NCI-H69 (cell line): ENCODE data around the gene MRPL42.
"Not testable (repeated sequence)": the region's sequence is repeated elsewhere in the genome, so short reads cannot be mapped to it uniquely, and the experiment has no call there.

Experiments
- DNase-seq: peaks from one replicate; lab custom pipeline; 2025; lab: John Stamatoyannopoulos, UW

Gene MRPL42

DNA sequence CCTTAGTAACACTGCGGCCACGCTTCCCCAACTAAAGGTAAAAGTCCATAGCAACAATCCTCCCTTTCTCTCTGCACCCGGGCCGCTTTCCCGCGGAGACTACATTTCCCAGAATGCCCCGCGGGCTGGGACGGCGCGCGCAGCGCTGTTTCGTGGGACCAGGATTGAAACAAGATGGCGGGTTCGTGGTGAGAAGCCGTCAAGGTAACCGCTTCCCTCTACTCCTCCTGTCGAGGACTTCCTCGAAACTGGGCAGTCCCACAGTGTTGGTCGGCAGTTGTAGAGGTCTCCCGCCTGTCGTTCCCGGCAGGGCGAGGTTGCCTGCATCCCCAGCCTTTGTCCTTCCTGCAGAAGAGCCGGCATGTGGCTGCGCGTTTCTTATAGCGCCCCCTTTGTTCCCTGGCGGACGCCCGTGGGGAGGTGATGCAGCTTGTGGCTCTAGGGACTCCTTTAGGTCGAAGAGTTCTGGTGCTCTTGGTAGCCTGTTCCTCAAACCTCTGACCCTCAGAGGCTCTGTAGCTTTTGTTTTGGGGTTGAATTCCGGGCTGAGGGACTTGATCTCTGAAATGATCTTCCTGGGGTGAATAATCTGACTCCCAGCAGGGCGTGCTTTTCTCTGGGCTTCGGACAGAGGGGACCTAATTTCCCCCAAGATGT is at the start of gene MRPL42:
Gene MRPL42, plus strand, starts transcription at position 164 of the 657 bp plus-strand sequence. CDS start 1,772 bp downstream, outside the sequence.
- peak; percentile 94 for DNase-seq

DNA sequence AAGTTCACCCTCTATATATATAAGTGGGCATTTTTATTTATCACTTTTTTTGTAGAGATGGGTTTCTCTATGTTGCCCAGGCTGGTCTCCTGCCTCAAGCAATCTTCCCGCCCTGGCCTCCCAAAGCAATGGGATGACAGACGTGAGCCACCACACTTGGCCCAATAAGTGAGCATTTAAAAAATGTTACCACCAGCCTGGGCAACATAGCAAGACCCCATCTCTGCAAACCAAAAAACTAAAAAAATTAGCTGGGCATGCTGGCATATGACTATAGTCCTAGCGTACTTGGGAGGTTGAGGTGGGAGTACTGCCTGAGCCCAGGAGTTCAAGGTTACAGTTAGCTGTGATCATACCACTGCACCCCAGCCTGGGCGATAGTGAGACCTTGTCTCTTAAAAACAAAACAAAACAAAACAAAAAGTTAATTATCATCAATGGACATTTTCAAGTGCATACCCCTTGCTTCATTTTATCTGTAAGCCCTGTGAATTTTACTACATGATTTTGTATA is 49.3 kb upstream of the MRPL42 start:
- no peak for DNase-seq

DNA sequence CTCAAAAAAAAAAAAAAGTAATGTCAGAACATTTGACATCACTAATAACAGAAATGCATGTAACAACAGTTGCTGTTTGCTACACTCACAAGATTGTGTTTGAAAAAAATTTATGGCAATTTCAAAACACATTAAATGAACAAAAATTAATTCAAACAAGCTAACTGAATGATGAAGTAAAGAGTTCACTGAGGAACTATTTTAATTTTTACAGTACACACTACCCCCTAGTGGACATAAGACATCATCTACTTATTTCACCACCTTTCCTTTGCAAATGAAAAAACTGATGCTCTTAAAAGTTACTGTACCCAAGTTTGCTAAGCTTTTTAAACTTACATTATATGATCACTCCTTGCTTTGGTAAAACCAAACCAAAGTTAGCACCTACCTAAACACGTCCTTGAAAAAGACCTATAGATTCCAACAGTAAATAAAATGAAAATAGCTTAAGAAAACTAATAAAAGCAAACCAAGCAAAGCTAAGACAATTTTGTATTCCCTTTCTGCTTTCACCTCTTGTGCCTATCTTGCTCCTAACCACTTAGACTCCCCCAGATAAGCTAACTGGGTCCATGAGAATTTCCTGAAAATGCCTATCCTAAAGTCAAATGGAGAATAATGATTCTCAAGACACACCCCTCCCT is 47.8 kb upstream of the MRPL42 start:
- peak; percentile 61 for DNase-seq

DNA sequence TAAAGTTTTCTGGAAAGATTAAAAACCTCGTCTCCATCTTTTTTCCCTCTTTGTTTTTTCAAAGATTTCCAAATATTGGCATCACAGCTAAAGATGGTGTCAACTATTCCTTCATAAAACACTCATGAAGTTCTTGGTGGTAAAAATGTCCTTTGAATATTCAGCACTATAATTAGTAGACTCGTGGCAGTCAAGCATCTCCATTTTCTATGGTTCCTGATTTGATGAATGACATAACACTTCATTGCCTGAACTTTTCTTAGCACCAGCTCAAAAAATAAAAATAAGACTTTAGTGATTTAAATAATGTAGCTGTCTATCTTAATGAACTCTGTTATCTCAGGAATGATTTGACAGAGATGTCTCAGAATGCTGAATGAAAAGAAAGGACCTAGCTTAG is 45.3 kb upstream of the MRPL42 start:
- no peak for DNase-seq

DNA sequence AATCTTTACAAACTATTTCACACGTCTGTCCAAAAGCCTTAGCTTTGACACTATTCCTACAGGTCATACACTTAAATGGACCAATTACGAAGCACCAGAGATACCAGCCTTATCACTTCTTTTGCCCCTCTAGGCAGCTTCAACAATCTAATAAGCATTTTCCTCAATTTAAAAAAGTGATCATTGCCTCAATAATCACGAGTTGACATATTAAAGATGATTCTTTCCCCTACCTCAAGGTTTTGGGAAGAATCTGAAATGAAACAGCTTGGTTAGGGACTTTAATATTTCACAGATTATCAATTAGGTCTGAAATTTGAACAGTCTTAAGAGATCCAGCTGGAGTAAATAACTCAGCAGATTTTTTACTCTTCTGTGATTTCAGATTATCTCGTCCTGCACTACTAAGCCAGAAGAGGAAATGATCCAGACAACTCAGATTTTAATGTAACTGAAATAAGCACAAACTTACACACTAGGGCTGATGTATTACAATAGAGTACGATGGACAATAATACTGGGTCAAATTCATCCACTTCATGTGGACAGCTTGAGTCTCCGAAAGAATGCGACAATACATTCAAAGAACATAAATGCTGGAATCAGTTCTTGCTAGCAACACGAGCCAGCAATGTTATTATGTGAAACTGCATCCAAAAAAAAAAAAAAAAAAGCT is 41.4 kb upstream of the MRPL42 start:
- no peak for DNase-seq

DNA sequence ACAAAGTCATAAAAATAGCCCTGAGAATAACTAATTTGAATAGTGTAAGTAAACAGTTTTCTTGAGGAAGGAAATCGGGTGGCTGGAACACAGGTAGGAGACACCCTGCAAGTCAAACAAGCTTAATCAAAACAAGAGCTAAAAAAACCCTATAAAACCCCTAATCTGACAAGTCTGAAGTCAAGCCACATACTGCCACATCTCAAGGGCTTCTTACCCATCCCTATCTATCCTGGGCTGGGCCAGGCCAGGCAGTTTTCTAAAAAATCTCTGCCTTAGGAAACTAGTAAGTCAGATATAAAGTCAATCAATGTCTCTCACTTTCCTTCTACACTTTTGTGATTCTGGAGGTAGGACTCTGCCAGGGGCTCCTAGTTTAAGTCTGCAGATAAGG is 40.9 kb upstream of the MRPL42 start:
- no peak for DNase-seq

DNA sequence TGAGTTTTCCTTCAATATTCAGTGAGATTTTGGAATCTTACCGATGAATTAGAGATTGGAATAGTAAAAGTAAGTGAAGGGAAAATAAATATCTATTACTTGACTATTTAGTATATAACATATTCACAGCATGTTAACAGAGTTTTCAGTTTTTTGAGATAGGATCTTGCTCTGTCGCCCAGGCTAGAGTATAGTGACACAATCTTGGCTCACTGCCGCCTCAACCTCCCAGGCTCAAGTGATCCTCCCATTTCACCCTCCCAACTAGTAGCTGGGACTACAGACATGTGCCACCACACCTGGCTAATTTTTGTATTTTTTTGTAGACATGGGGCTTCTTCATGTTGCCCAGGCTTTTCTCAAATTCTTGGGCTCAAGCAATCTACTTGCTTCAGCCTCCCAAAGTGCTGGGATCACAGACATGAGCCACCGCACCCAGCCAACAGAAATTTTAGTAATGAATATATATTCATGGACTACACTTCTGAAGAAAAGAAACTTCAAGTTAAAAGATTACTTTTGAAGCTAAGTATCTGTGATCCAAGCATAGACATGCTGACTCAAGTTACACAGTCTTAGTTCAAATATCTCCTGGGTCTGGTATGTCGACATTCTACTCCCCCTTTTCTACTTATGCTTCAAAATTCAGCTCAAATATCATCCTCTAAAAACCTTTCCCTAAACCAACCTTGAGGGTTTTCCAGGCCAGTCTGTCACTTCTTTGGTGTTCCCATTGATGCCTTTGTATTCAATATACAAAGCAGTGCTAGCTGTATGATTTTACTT is 39.3 kb upstream of the MRPL42 start:
- no peak for DNase-seq

DNA sequence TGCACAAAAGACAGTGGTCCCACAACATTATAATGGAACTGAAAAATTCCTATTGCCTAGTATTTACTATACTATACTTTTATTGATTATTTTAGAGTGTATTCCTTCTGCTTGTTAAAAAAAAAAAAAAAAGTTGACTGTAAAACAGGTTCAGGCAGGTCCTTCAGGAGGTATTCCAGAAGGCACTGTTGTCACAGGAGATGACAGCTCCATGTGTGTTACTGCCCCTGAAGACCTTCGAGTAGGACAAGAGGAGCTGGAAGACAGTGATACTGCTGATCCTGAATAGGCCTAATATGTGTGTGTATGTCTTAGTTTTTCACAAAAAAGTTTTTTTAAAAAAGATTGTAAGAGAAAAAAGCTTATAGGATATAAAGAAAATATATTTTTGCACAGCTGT is 37.9 kb upstream of the MRPL42 start:
- DNase-seq, result no peak

DNA sequence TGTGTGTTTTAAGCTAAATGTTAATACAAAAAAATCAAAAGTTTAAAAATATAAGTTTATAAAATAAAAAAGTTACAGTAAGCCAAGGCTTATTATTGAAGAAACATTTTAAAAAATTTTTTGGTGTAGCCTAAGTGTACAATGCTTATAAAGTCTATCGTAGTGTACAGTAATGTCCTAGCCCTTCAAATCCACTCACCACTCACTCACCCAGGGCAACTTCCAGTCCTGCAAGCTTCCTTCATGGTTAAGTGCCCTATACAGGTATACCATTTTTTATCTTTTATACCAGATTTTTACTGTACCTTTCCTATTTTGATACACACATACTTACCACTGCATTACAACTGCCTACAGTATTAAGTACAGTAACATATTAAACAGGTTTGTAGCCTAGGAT is 37.5 kb upstream of the MRPL42 start:
- no peak for DNase-seq

DNA sequence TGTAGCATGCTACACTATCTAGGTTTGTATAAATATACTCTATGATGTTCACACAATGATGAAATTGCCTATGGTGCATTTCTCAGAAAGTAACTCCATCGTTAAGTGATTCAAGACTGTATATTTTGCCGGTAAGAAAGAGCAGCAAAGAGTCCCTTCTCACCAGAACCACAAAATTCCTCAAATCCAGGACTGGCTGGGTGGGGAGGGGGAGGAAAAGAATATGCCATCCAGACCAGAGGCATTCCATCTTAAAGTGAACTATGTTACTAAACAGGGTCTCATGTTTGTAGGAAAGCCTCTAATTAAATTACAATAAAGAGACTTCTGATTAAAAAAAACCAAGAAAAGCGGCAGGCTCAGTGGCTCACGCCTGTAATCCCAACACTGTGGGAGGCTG is 37.0 kb upstream of the MRPL42 start:
- DNase-seq, result no peak

DNA sequence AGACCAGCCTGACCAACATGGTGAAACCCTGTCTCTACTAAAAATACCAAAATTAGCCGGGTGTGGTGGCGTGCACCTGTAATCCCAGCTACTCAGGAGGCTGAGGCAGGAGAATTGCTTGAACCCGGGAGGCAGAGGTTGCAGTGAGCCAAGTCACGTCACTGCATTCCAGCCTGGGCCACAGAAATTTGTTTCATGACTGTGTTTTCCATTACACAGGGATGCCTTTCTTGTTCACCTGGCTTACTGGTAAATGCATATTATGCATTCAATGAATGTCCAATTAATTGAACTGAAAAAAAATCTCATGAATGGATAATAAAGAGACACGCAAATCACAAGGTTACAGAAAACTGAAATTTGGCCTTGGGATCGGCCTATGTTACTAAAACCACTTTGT is 35.3 kb upstream of the MRPL42 start:
- DNase-seq, result not testable (repeated sequence)

DNA sequence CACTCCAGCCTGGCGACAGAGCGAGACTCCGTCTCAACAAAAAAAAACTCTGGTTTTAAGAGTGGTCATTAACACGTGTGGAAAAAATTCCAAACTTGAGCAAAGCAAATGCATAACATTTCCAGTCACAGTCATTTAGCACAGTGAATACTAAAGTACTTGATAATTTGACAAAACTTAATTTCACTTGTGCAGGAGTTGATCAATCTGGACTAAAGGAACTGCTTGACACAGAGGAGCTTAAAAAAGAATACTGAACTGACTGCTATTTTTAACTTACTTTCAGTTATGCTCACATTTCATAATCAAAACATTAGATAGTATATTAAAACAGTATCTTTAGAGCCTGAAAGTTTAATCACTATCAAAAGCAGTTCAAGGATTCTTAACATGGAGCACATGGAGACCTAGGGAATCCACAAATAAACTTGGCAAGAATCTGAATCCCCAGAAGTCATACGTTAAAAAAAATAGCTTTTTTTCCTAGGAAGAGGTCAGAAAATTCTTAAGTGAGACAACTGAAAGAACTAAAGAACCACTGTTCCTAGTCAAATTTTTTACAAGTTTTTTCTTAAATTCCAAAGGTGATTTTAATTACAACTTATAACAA is 33.0 kb upstream of the MRPL42 start:
- DNase-seq, result no peak

DNA sequence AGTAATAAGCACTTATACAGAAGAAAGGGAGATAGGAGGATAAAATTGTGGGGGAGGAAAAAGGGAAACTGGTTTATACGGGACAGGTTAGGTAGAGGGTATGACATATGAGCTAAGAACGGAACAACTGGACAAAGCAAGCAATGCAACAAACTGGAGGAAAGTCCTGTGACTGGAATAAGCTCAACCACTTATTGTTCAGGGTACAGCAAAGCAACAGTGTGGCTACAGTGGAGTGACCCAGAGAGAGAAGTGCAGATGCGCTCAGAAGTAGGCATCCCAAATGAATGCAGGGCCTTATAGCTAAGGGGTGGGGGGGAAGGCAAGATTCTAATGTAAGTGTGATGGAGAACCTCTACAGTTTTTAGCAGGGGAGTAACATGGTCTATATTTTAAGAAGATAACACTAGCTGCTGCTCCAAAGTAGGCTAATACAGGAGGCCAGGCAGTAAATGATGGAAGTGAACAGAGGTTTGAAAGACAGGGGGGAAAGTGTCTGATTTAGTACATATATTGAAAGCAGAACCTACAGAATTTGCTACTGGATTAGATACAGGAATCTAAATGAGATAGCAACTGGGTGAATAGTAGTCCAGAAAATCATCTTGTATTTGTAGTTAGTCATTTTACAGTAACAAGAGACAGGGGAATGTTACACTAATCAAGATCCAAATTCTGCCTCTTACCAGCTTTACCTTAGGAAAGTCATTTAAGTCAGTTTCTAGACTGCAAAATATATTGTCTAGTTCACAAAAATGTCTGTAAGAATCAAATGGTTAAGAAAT is 28.9 kb upstream of the MRPL42 start:
- no peak for DNase-seq

DNA sequence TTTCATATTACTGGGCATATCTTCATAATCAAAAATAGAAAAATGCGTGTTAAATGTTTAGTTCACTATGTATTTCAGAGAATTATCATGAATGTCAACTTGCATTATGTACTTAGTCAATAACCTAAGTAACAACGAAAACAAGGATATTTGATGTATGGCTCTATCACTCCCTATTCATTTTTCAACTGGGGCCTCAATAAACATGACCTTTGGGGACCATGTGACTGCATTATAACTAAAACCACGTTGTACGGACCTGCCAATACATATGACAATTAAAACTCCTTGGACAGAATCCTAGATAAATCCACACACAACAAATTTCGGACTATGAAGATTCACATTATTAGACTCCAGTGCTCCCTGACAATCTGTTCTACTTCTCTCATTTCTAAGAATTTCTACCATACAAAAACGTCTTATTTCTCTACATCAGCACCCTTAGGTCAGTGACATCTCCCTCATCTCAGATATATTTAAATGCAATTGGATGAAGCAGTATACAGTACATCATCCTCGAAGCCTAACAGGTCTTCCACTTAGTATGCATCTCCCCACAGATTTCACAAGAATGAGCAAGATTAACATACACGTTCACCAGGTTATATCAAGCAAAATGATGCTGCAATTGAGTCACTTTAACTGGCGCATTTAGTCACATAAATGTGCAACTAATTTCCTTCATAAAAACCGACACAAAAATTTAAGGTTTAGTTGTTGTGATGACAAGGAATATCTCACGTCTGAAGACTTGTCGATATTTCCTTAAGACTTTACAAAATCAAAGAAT is 27.1 kb upstream of the MRPL42 start:
- no peak for DNase-seq

DNA sequence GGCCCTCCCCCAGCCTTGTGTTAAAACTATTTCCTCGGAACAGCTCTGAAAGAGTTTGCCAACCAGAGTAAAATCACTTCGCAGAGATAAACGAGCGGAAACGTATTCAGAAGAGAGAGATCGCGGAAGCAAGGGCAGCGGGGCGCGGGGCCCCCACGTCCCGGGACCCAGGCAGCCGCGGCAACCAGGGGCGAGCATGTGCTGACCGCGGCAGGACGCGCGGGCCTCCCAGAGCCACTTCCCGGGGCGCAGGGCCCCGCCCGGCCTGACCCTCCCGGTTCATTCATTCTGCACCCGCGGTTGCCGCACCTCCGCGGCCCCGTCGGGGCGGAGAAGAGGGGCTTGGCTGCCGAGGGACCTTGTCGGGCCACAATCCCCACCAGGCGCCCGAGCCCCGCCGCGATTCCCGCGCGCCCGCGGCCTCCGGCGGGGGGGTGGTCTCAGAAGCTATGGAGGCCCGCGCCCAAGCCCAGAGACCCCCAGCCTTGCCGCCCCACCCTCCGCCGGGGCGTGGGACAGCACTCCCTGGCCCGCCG is 26.2 kb upstream of the MRPL42 start:
- DNase-seq, result peak; percentile 60

DNA sequence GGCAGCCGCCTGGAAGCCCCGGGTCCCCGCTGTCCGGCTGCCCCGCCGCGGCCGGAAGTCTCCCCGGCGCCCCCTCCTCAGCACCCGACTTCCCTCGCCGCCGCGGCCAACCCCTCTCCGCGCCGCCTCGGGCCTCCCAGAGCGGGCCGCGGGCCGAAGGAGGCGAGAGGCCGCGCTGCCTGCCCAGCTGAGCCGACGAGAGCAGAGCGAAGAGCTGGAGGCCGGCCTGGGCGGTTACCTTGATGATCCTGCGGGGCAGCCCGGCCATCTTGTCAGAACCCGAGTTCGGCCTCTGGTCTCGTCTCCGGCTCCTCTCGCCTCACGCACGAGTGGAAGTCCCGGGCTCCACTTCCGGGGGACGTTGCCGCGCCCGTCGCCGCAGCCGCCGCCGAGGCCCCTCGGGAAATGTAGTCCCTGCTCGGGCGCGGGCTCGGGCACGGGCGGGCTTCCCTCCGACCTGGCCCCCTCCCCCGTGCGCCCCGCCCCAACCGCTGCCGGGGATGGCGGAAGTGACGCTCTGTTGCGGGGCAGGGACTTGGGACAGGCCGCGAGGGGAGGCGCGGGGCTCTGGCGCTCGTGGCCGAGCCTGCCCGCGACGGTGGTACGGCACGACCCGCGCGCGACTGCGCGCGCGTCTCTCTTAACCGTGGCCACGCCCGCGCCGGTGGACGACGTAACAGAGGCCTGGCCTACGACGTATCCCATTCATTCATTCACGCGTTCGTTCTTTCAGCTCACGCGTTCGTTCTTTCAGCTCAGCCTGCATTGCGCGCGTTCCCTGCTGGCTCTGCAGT is 25.5 kb upstream of the MRPL42 start, which contains the start of gene UBE2N:
Gene UBE2N, minus strand, starts transcription at position 331 of the 794 bp plus-strand sequence. Its CDS starts 63 bp downstream, at position 268.
- peak; percentile 99 for DNase-seq

DNA sequence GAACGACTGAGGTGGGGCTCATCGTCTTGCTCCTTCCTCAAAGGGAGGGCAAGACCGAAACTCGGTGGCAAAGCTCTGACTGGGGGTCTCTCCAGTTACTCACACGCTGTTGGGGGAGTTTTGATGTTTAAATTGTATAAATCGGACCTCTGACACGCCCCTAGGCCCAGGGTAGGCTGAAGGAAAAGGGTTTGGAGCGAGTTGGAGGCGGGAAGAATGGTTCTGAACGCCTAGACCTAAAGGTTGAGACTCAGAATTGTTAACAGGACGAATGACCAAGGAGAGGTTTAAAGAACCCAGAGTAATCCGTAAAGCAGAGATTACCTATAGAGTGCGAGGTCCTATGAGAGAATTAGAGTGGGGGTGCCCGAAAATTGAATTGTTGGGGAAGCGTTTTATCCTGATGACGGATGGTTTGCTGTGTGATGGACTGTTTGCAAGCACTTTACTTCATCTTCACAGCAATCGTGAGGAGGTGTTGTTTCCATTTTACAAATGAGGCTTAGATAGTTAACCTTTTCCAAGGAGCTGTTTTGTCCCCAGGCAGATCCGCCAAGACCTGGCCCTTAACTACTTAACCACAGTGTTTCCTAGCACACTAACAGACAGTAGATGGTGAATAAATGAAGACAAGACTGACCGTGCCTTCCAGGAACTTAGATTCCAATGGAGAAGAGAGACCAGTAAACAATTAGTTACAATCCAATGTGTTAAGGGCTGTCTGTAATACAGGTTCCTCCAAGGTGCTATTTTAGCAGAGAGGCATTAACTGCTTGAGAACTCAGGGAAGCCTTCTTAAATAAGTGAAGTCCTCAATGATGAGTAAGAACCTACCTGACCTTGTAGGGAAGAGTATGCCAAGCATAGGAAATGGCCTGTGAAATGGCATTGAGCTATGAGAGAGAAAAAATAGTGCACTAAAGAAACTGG is 24.6 kb upstream of the MRPL42 start:
- DNase-seq, result peak; percentile 42

DNA sequence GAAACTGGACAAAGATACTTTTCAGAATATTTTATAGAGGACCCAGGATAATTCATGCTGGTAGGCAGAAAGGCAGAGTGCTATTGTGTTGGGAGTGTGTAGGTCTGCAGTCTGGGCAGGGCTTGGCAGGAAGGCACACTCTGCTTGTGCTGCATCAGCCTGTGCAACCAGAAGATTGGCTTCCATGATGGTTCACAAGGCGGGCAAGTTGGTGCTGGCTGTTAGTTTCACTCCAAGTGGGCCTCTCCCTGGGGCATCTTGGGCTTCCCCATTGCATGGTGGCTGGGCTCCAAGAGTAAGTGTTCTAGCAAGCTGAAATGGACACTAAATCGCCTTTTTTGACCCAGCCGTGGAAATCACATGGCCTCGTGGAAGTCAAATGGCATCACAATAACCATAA is 23.7 kb upstream of the MRPL42 start:
- no peak for DNase-seq
